Measurements from ENCODE around the gene CCDC136.

DNA sequence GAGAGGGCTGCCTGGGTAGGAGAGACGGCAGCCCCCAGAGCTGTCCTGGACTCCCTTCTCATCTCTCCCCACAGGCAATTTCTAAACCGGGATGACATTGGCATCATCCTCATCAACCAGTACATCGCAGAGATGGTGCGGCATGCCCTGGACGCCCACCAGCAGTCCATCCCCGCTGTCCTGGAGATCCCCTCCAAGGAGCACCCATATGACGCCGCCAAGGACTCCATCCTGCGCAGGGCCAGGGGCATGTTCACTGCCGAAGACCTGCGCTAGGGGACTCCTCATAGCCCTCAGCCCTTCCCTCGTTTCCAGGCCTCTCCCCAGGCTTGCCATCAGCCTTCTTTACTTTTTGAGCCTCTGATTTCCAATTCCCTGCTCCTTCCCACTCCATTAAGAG, 73.5 kb downstream of the CCDC136 start:
- TF ChIP-seq, protein P1, sequence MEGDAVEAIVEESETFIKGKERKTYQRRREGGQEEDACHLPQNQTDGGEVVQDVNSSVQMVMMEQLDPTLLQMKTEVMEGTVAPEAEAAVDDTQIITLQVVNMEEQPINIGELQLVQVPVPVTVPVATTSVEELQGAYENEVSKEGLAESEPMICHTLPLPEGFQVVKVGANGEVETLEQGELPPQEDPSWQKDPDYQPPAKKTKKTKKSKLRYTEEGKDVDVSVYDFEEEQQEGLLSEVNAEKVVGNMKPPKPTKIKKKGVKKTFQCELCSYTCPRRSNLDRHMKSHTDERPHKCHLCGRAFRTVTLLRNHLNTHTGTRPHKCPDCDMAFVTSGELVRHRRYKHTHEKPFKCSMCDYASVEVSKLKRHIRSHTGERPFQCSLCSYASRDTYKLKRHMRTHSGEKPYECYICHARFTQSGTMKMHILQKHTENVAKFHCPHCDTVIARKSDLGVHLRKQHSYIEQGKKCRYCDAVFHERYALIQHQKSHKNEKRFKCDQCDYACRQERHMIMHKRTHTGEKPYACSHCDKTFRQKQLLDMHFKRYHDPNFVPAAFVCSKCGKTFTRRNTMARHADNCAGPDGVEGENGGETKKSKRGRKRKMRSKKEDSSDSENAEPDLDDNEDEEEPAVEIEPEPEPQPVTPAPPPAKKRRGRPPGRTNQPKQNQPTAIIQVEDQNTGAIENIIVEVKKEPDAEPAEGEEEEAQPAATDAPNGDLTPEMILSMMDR (IDR thresholded peaks at IDR 0.05; ENCODE audit: low read length) = no peak
- TF ChIP-seq EZH2 (IDR thresholded peaks at IDR 0.05; ENCODE audit: borderline replicate concordance, low read length) = no peak

Data from OCI-LY1 (cell line).